Left ventricle myocardium inferior (tissue), 1 donor: ENCODE results near the gene IQGAP2. TPM values are rescaled to one million over a fixed set of nuclear protein-coding genes. Genes with fewer than 3 reads are reported as not detected.

Source experiments
- DNase-seq: peaks from one replicate; pipeline ENCODE4 v3.0.0-alpha.2; 2020
- H3K27ac ChIP-seq: fragments of 200-600 bp; replicated peaks from 2 replicates; pipeline ENCODE4 v1.8.0; 2021
- H3K27me3 ChIP-seq: fragments of 200-600 bp; 2 replicates; pipeline ENCODE4 v1.8.0; 2021; ENCODE audit warnings: low read depth
- H3K36me3 ChIP-seq: fragments of 200-600 bp; 2 replicates; pipeline ENCODE4 v1.8.0; 2021
- H3K4me1 ChIP-seq: fragments of 200-600 bp; 2 replicates; pipeline ENCODE4 v1.8.0; 2021
- H3K4me3 ChIP-seq: fragments of 200-600 bp; 2 replicates; pipeline ENCODE4 v1.8.0; 2021; ENCODE audit warnings: mild to moderate bottlenecking, moderate library complexity
- H3K9me3 ChIP-seq: fragments of 200-600 bp; replicated peaks from 2 replicates; pipeline ENCODE4 v1.8.0; 2021
- intact Hi-C: fragments of 100-400 bp; cut with micrococcal nuclease; formaldehyde crosslinking; loops from one replicate; pipeline ENCODE4 v1.11.0; 2022
- total RNA-seq: library from RNA; stranded (reverse); fragmentation: NEBNext Ultra II Directional; extraction: Animal tissue kit (Norgen Biotek cat#: 25700); gene quantifications from one replicate; pipeline ENCODE4 v1.2.1, GENCODE V29; 2021
- TF ChIP-seq, protein P1 (sequence below): fragments of 200-600 bp; IDR thresholded peaks from 2 replicates; pipeline ENCODE4 v1.8.0; 2021; ENCODE audit warnings: antibody characterized with exemption, mild to moderate bottlenecking, borderline replicate concordance
- donor health status: DM: no; HTN: yes; CAD: no; lungs with severe emphysema.

The IQGAP2 gene
- total RNA-seq, 1 donor from 2014 or later = 4.1 TPM

DNA sequence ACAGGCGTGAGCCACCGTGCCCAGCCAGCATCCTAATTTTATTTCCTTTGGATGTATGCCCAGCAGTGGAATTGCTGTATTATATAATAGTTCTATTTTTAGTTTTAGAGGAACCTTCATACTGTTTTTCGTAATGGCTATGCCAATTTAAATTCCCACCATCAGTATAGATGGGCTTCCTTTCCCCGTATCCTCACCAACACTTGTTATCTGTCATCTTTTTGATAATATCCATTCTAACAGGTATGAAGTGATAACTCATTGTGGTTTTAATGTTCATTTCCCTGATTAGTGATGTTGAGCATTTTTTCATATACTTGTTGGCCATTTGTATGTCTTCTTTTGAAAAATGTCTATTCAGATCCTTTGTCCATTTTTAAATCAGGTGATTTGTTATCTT is 325.9 kb downstream of the IQGAP2 start:
- Histone ChIP-seq H3K4me1 (no peaks in the 10 kb centered on the region), H3K36me3 (peaks cover 38% of the 10 kb centered on the region), H3K9me3 (peaks cover 50% of the 10 kb centered on the region), H3K4me3 (no peak overlapping the region), H3K27ac (no peak overlapping the region), H3K27me3 (no peaks in the 10 kb centered on the region)
- DNase-seq = no peak
- intact Hi-C loops = no loop called here
- TF ChIP-seq, protein P1, sequence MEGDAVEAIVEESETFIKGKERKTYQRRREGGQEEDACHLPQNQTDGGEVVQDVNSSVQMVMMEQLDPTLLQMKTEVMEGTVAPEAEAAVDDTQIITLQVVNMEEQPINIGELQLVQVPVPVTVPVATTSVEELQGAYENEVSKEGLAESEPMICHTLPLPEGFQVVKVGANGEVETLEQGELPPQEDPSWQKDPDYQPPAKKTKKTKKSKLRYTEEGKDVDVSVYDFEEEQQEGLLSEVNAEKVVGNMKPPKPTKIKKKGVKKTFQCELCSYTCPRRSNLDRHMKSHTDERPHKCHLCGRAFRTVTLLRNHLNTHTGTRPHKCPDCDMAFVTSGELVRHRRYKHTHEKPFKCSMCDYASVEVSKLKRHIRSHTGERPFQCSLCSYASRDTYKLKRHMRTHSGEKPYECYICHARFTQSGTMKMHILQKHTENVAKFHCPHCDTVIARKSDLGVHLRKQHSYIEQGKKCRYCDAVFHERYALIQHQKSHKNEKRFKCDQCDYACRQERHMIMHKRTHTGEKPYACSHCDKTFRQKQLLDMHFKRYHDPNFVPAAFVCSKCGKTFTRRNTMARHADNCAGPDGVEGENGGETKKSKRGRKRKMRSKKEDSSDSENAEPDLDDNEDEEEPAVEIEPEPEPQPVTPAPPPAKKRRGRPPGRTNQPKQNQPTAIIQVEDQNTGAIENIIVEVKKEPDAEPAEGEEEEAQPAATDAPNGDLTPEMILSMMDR = no peak

DNA sequence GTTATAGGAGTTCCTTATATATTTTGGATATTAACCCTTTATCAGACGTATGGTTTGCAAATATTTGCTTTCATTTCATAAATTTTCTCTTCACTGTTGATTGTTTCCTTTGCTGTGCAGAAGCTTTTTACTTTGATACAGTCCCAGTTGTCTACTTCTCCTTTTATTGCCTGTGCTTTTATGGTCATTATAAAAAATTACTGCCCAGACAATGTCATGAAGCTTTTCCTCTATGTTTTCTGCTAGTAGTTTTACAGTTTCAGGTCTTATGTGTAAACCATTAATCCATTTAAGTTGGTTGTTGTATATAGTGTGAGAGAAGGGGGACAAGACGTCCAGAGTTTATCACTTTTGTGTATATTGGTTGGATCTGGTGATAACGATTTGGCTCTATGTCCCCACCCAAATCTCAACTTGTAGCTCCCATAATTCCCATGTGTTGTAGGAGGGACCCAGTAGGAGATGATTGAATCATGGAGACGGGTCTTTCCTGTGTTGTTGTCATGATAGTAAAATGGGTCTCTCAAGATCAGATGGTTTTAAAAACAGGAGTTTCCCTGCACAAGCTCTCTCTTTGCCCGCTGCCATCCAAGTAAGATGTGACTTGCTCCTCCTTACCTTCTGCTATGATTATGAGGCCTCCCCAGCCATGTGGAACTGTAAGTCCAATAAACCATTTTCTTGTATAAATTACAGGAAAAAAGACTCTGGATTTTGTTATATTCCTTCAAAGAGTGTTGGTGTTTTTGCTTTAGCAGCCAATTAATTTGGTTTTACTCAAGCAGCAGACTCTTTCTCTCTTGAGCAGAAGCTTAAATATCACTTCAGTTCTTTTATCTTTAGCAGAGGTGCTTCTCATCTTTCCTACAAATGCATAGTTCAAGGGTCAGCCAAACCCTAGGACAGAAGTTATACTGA is 326.5 kb downstream of the IQGAP2 start:
- intact Hi-C loops = no loop called here
- no peak for DNase-seq
- Histone ChIP-seq H3K27ac (no peak overlapping the region), H3K4me3 (no peak overlapping the region), H3K4me1 (no peaks in the 10 kb centered on the region), H3K36me3 (peaks cover 38% of the 10 kb centered on the region), H3K27me3 (no peaks in the 10 kb centered on the region), H3K9me3 (peaks cover 50% of the 10 kb centered on the region)
- TF ChIP-seq, protein P1 = no peak

DNA sequence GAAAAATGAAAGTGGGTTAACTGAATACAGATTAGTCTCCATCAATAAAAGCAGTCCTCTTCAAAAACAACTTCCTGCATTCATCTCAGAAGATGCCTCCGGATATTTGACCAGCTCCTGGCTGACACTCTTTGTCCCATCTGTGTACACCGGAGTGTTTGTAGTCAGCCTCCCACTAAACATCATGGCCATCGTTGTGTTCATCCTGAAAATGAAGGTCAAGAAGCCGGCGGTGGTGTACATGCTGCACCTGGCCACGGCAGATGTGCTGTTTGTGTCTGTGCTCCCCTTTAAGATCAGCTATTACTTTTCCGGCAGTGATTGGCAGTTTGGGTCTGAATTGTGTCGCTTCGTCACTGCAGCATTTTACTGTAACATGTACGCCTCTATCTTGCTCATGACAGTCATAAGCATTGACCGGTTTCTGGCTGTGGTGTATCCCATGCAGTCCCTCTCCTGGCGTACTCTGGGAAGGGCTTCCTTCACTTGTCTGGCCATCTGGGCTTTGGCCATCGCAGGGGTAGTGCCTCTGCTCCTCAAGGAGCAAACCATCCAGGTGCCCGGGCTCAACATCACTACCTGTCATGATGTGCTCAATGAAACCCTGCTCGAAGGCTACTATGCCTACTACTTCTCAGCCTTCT is 329.4 kb downstream of the IQGAP2 start:
- TF ChIP-seq, protein P1 = no peak
- peaks cover 32% of the 10 kb centered on the region for H3K9me3 ChIP-seq
- peaks cover 32% of the 10 kb centered on the region for H3K36me3 ChIP-seq
- no peak for DNase-seq
- intact Hi-C loops = no loop called here
- H3K4me3 ChIP-seq = no peak overlapping the region
- H3K27ac ChIP-seq = no peak overlapping the region
- H3K4me1 ChIP-seq = peaks cover 5% of the 10 kb centered on the region
- no peaks in the 10 kb centered on the region for H3K27me3 ChIP-seq

DNA sequence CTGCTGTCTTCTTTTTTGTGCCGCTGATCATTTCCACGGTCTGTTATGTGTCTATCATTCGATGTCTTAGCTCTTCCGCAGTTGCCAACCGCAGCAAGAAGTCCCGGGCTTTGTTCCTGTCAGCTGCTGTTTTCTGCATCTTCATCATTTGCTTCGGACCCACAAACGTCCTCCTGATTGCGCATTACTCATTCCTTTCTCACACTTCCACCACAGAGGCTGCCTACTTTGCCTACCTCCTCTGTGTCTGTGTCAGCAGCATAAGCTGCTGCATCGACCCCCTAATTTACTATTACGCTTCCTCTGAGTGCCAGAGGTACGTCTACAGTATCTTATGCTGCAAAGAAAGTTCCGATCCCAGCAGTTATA is 329.9 kb downstream of the IQGAP2 start:
- DNase-seq = no peak
- H3K27ac ChIP-seq = no peak overlapping the region

DNA sequence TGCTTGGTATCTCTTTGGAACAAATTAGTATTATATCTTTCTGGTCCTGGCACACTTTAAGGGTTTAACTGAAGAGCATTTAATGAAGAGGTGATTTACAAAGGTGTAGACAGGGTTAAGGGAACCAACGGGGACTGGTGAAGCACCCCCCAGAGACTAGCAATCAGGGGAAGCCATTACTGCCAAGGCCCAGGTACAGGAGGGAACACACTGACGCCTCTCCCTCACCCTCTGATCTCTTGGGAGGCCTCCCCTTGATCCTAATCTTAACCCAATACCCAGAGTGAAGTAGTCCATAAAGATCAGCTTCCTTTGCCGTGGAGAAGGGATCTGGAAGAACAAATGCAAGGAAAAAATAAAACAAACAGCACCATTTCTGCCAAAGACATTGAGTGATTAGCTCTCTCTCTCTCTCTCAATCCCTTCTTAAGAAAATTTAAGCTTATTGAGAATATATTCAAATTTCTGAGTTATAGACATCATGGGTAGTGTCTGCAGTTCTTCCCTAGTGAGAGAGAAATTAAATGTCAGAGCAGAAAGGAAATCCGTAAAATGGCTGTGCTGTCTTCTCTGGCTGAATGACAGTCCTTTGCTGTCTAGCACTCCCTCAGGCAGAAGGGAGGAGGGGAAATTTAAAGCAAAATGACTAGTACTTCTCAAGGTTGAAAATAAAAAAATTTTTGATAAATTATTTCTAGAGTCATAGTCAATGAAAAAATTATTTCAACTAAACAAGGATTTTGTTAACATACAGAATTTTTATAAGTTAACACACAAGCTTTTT is 332.9 kb downstream of the IQGAP2 start:
- intact Hi-C loops = no loop called here

More for the DNA sequence above, 329.9 kb downstream of the IQGAP2 start:
- Histone ChIP-seq H3K9me3 (peaks cover 28% of the 10 kb centered on the region), H3K27me3 (no peaks in the 10 kb centered on the region), H3K4me3 (no peak overlapping the region), H3K36me3 (peaks cover 29% of the 10 kb centered on the region), H3K4me1 (peaks cover 5% of the 10 kb centered on the region)
- TF ChIP-seq, protein P1 = no peak
- intact Hi-C loops = no loop called here

More for the DNA sequence above, 332.9 kb downstream of the IQGAP2 start:
- no peak for DNase-seq
- TF ChIP-seq, protein P1 = no peak
- H3K4me3 ChIP-seq = no peak overlapping the region
- no peaks in the 10 kb centered on the region for H3K27me3 ChIP-seq
- H3K27ac ChIP-seq = peak overlapping the region; percentile 58
- no peaks in the 10 kb centered on the region for H3K9me3 ChIP-seq
- peaks cover 16% of the 10 kb centered on the region for H3K36me3 ChIP-seq
- H3K4me1 ChIP-seq = peaks cover 18% of the 10 kb centered on the region
